ENCODE results near the gene FDXR.

GRCh38 chr17:74842146-74842598, 30.6 kb downstream of the FDXR start:
- no peak for TF ChIP-seq CTCF (IDR thresholded peaks at IDR 0.05 in 4 of 5, conservative IDR thresholded peaks at IDR 0.05 in 1 of 5)
- no peak for TF ChIP-seq POLR2A (IDR thresholded peaks at IDR 0.05)

Data from gastrocnemius medialis (tissue), 4 donors.